ENCODE data around the gene RBP4.
A peak's percentile ranks its signal among the peaks of the same experiment; 100 is the strongest.

RBP4 gene

DNA sequence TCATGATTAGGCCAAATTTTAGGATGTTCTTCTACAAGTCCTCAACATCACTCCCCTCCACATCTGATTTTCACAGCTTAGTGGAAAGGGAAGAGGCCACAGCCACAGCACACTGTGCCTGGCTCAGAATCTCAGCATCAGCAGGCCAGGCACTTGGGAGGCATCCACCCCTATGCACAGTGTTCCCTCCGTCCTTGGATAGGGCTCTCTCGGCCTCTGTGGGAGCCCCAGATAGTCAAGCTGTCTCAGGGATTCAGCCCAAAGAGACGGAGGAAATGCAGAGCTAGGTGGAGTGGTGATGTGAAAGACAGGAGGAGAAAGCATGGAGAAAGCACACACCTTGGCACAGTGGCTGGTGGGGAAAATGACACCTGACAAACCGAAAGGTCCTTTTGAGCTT lies 1.3 kb downstream of the RBP4 start:
- no CpG with 5 or more reads among the region's 4 CpGs for WGBS (ENCODE audit: extremely low coverage, insufficient coverage, low lambda C conversion rate)
- Histone ChIP-seq H3K23ac (ENCODE audit: low read length) (no peak overlapping the region), H3K79me2 (ENCODE audit: control insufficient read depth, insufficient read depth, low read length) (no peaks in the 10 kb centered on the region), H3K4me2 (ENCODE audit: low read length) (no peak overlapping the region), H2BK5ac (ENCODE audit: low read length) (no peak overlapping the region), H3K4me3 (ENCODE audit: low read length) (no peak overlapping the region), H3K18ac (ENCODE audit: low read length) (no peak overlapping the region), H3K79me1 (ENCODE audit: low read length) (no peaks in the 10 kb centered on the region), H2AK5ac (ENCODE audit: low read length) (no peak overlapping the region), H2BK120ac (ENCODE audit: low read depth, low read length) (no peak overlapping the region), H3K9ac (ENCODE audit: low read length) (no peak overlapping the region), H3K27me3 (ENCODE audit: insufficient read depth, low read length, poor library complexity) (peaks cover 20% of the 10 kb centered on the region), H3K27ac (ENCODE audit: low read depth, low read length) (no peak overlapping the region), H4K5ac (ENCODE audit: low read length) (no peak overlapping the region), H4K8ac (ENCODE audit: low read depth, low read length) (no peak overlapping the region), H3K4me1 (ENCODE audit: control insufficient read depth, low read depth, low read length) (peaks cover 2% of the 10 kb centered on the region), H2BK15ac (replicated peaks; ENCODE audit: low read depth) (no peak overlapping the region), H3K4ac (ENCODE audit: low read depth, low read length) (no peak overlapping the region), H3K36me3 (ENCODE audit: control insufficient read depth, insufficient read depth, low read length) (no peaks in the 10 kb centered on the region), H3K56ac (ENCODE audit: low read length) (no peak overlapping the region)
- no peak for DNase-seq

GRCh38 chr10:93599335-93599734 lies 1.7 kb downstream of the RBP4 start:
- H3K79me2 ChIP-seq (ENCODE audit: control insufficient read depth, insufficient read depth, low read length) = no peaks in the 10 kb centered on the region
- no peaks in the 10 kb centered on the region for H3K36me3 ChIP-seq (ENCODE audit: control insufficient read depth, insufficient read depth, low read length)
- DNase-seq = no peak
- no peak overlapping the region for H2BK15ac ChIP-seq (replicated peaks; ENCODE audit: low read depth)
- H2AK5ac ChIP-seq (ENCODE audit: low read length) = no peak overlapping the region
- H3K27ac ChIP-seq (ENCODE audit: low read depth, low read length) = no peak overlapping the region
- H3K4me1 ChIP-seq (ENCODE audit: control insufficient read depth, low read depth, low read length) = peaks cover 2% of the 10 kb centered on the region
- no peak overlapping the region for H4K5ac ChIP-seq (ENCODE audit: low read length)
- H4K8ac ChIP-seq (ENCODE audit: low read depth, low read length) = no peak overlapping the region
- H2BK5ac ChIP-seq (ENCODE audit: low read length) = no peak overlapping the region
- H3K4me3 ChIP-seq (ENCODE audit: low read length) = no peak overlapping the region
- H3K79me1 ChIP-seq (ENCODE audit: low read length) = no peaks in the 10 kb centered on the region
- WGBS (ENCODE audit: extremely low coverage, insufficient coverage, low lambda C conversion rate) = no CpG with 5 or more reads among the region's 1 CpG
- peaks cover 20% of the 10 kb centered on the region for H3K27me3 ChIP-seq (ENCODE audit: insufficient read depth, low read length, poor library complexity)
- no peak overlapping the region for H2BK120ac ChIP-seq (ENCODE audit: low read depth, low read length)
- no peak overlapping the region for H3K4me2 ChIP-seq (ENCODE audit: low read length)
- H3K4ac ChIP-seq (ENCODE audit: low read depth, low read length) = no peak overlapping the region
- no peak overlapping the region for H3K56ac ChIP-seq (ENCODE audit: low read length)
- H3K23ac ChIP-seq (ENCODE audit: low read length) = no peak overlapping the region
- H3K18ac ChIP-seq (ENCODE audit: low read length) = no peak overlapping the region
- H3K9ac ChIP-seq (ENCODE audit: low read length) = no peak overlapping the region

GRCh38 chr10:93598157-93598556 lies 2.9 kb downstream of the RBP4 start:
- no peak for DNase-seq
- H2AK5ac ChIP-seq (ENCODE audit: low read length) = no peak overlapping the region
- no peak overlapping the region for H4K8ac ChIP-seq (ENCODE audit: low read depth, low read length)
- WGBS (ENCODE audit: extremely low coverage, insufficient coverage, low lambda C conversion rate) = no CpG with 5 or more reads among the region's 5 CpGs
- no peak overlapping the region for H3K18ac ChIP-seq (ENCODE audit: low read length)
- no peak overlapping the region for H2BK15ac ChIP-seq (replicated peaks; ENCODE audit: low read depth)
- no peak overlapping the region for H3K4me2 ChIP-seq (ENCODE audit: low read length)
- no peak overlapping the region for H3K4ac ChIP-seq (ENCODE audit: low read depth, low read length)
- no peak overlapping the region for H2BK120ac ChIP-seq (ENCODE audit: low read depth, low read length)
- H4K5ac ChIP-seq (ENCODE audit: low read length) = no peak overlapping the region
- peaks cover 2% of the 10 kb centered on the region for H3K4me1 ChIP-seq (ENCODE audit: control insufficient read depth, low read depth, low read length)
- peaks cover 20% of the 10 kb centered on the region for H3K27me3 ChIP-seq (ENCODE audit: insufficient read depth, low read length, poor library complexity)
- no peaks in the 10 kb centered on the region for H3K79me1 ChIP-seq (ENCODE audit: low read length)
- no peaks in the 10 kb centered on the region for H3K79me2 ChIP-seq (ENCODE audit: control insufficient read depth, insufficient read depth, low read length)
- H3K9ac ChIP-seq (ENCODE audit: low read length) = no peak overlapping the region
- no peaks in the 10 kb centered on the region for H3K36me3 ChIP-seq (ENCODE audit: control insufficient read depth, insufficient read depth, low read length)
- no peak overlapping the region for H3K4me3 ChIP-seq (ENCODE audit: low read length)
- H3K23ac ChIP-seq (ENCODE audit: low read length) = no peak overlapping the region
- no peak overlapping the region for H2BK5ac ChIP-seq (ENCODE audit: low read length)
- H3K56ac ChIP-seq (ENCODE audit: low read length) = no peak overlapping the region
- H3K27ac ChIP-seq (ENCODE audit: low read depth, low read length) = no peak overlapping the region

DNA sequence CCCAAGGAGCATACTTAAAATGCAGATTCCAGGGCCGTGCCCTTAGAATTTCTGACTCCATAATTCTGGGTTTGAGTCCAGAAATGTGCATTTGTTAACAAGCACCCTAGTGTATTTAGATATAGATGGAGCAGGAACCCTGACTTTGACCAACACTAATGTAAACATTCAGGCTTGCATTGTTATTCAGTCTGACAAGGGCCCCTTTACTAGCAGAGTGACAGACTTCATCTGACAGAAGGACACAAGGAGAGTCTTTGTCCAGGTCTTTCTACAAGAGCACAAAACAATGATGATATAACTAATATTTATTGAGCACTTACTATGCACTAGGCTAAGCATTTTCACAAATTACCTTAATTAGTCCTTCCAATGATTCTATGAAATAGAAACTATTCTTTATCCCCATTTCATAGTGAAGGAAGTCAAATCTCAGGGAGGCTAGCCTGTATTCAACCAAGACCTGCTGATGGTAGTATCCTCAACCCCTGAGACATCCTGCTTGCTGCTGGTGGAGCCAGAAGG lies 3.9 kb downstream of the RBP4 start:
- Histone ChIP-seq H3K27ac (ENCODE audit: low read depth, low read length) (no peak overlapping the region), H3K36me3 (ENCODE audit: control insufficient read depth, insufficient read depth, low read length) (no peaks in the 10 kb centered on the region), H2BK120ac (ENCODE audit: low read depth, low read length) (no peak overlapping the region), H3K18ac (ENCODE audit: low read length) (no peak overlapping the region), H3K79me2 (ENCODE audit: control insufficient read depth, insufficient read depth, low read length) (no peaks in the 10 kb centered on the region), H3K4me2 (ENCODE audit: low read length) (no peak overlapping the region), H3K27me3 (ENCODE audit: insufficient read depth, low read length, poor library complexity) (peaks cover 12% of the 10 kb centered on the region), H3K4me1 (ENCODE audit: control insufficient read depth, low read depth, low read length) (peaks cover 2% of the 10 kb centered on the region), H3K9ac (ENCODE audit: low read length) (no peak overlapping the region), H2BK15ac (replicated peaks; ENCODE audit: low read depth) (no peak overlapping the region), H3K23ac (ENCODE audit: low read length) (no peak overlapping the region), H4K8ac (ENCODE audit: low read depth, low read length) (no peak overlapping the region), H3K56ac (ENCODE audit: low read length) (no peak overlapping the region), H2BK5ac (ENCODE audit: low read length) (no peak overlapping the region), H4K5ac (ENCODE audit: low read length) (no peak overlapping the region), H3K79me1 (ENCODE audit: low read length) (no peaks in the 10 kb centered on the region), H3K4ac (ENCODE audit: low read depth, low read length) (no peak overlapping the region), H3K4me3 (ENCODE audit: low read length) (no peak overlapping the region), H2AK5ac (ENCODE audit: low read length) (no peak overlapping the region)
- no CpG with 5 or more reads among the region's 1 CpG for WGBS (ENCODE audit: extremely low coverage, insufficient coverage, low lambda C conversion rate)
- no peak for DNase-seq

DNA sequence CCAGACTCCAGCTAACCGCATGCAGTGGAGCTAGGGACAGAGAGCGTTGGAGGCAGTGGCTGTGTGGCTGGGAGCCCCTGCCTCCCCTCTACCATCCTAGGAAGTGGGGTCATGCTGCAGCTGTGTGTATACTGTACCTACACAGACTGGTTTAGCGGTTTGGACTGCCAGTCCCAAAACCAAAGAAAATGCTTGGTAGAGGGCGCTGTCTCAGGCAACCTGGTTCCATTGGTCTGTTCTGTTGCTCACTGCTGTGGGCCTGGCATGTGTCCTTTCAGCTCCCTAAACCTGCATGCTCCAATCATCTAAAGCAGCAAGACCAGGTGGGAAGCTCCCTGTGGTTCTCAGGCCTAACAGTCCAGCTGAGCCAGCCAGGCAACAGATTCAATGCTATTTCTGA lies 4.5 kb downstream of the RBP4 start:
- Histone ChIP-seq H3K18ac (ENCODE audit: low read length) (no peak overlapping the region), H3K27ac (ENCODE audit: low read depth, low read length) (no peak overlapping the region), H3K79me2 (ENCODE audit: control insufficient read depth, insufficient read depth, low read length) (no peaks in the 10 kb centered on the region), H3K4ac (ENCODE audit: low read depth, low read length) (no peak overlapping the region), H3K27me3 (ENCODE audit: insufficient read depth, low read length, poor library complexity) (peaks cover 7% of the 10 kb centered on the region), H2BK120ac (ENCODE audit: low read depth, low read length) (no peak overlapping the region), H3K4me2 (ENCODE audit: low read length) (no peak overlapping the region), H2BK5ac (ENCODE audit: low read length) (no peak overlapping the region), H2BK15ac (replicated peaks; ENCODE audit: low read depth) (no peak overlapping the region), H4K8ac (ENCODE audit: low read depth, low read length) (no peak overlapping the region), H3K23ac (ENCODE audit: low read length) (no peak overlapping the region), H3K36me3 (ENCODE audit: control insufficient read depth, insufficient read depth, low read length) (no peaks in the 10 kb centered on the region), H3K4me1 (ENCODE audit: control insufficient read depth, low read depth, low read length) (peaks cover 2% of the 10 kb centered on the region), H3K79me1 (ENCODE audit: low read length) (no peaks in the 10 kb centered on the region), H3K4me3 (ENCODE audit: low read length) (no peak overlapping the region), H4K5ac (ENCODE audit: low read length) (no peak overlapping the region), H3K56ac (ENCODE audit: low read length) (no peak overlapping the region), H3K9ac (ENCODE audit: low read length) (no peak overlapping the region), H2AK5ac (ENCODE audit: low read length) (no peak overlapping the region)
- peak; percentile 51 for DNase-seq
- WGBS (ENCODE audit: extremely low coverage, insufficient coverage, low lambda C conversion rate) = no CpG with 5 or more reads among the region's 4 CpGs

DNA sequence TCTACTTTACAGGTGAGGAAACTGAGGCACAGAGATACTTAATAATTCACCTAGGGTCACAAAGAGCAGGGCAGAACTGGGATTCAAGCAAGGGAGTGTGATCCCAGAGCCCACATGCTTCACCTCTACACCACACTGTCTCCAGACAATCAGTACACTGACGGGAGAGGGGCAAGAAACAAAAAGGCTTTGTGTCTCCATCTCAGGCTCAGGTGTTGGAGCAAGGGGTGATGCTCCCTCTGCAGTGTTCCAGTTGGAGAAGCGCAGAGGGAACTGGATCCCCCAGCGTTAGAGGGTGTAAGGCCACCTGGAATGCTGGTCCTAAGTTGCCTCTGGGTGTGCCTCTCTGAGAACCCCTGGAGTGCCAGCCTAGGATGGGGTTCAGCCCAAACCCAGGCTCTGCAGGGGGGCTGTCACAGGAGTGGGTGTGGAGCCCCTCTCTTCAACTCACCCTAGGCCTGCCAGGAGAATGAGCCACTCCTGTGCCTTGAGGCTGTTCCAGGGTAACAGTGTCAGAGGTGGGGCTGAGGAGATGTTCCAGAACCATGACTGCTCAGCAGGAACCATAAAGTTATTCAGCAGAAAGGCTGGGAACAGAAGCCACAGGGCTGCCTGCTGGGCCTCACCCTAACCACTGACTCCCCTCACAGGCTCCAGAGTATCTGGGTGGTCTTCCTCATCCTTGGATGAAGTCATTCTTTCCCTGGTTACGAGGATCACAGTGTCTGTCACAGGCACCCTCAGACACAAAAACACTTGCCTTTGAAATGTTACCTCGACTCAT lies 5.5 kb downstream of the RBP4 start:
- WGBS (ENCODE audit: extremely low coverage, insufficient coverage, low lambda C conversion rate) = no CpG with 5 or more reads among the region's 5 CpGs

More for the DNA sequence above, 5.5 kb downstream of the RBP4 start:
- Histone ChIP-seq H2BK5ac (ENCODE audit: low read length) (no peak overlapping the region), H3K4me3 (ENCODE audit: low read length) (no peak overlapping the region), H3K27ac (ENCODE audit: low read depth, low read length) (no peak overlapping the region), H2BK120ac (ENCODE audit: low read depth, low read length) (no peak overlapping the region), H3K79me2 (ENCODE audit: control insufficient read depth, insufficient read depth, low read length) (no peaks in the 10 kb centered on the region), H3K4me1 (ENCODE audit: control insufficient read depth, low read depth, low read length) (peaks cover 2% of the 10 kb centered on the region), H2BK15ac (replicated peaks; ENCODE audit: low read depth) (no peak overlapping the region), H4K8ac (ENCODE audit: low read depth, low read length) (no peak overlapping the region), H3K23ac (ENCODE audit: low read length) (no peak overlapping the region), H3K27me3 (ENCODE audit: insufficient read depth, low read length, poor library complexity) (peaks cover 3% of the 10 kb centered on the region), H3K18ac (ENCODE audit: low read length) (no peak overlapping the region), H3K9ac (ENCODE audit: low read length) (no peak overlapping the region), H3K56ac (ENCODE audit: low read length) (no peak overlapping the region), H3K36me3 (ENCODE audit: control insufficient read depth, insufficient read depth, low read length) (no peaks in the 10 kb centered on the region), H3K79me1 (ENCODE audit: low read length) (no peaks in the 10 kb centered on the region), H3K4ac (ENCODE audit: low read depth, low read length) (no peak overlapping the region), H4K5ac (ENCODE audit: low read length) (no peak overlapping the region), H2AK5ac (ENCODE audit: low read length) (no peak overlapping the region), H3K4me2 (ENCODE audit: low read length) (no peak overlapping the region)
- no peak for DNase-seq
